Activated naive CD4-positive, alpha-beta T cell treated with anti-CD3 and anti-CD28 coated beads, Interleukin-2, amount 10 ng/mL, durations not matched to agents 7 days and 5 days (primary cell): ENCODE data around the gene USP25.

Experiments
- CTCF ChIA-PET: fragments of 350-600 bp; sonication (Branson Sonifier 250); formaldehyde crosslinking; loops from one replicate; lab custom pipeline; 2021; ENCODE audit warnings: antibody characterized with exemption; lab: Charles Lee
- DNase-seq: peaks from one replicate; pipeline ENCODE4 v3.0.0-alpha.2; 2020
- H3K27ac Mint-ChIP-seq: one replicate; pipeline ENCODE4 v1.8.0; 2021; ENCODE audit warnings: mild to moderate bottlenecking, moderate library complexity, mixed read lengths
- H3K27me3 Mint-ChIP-seq: one replicate; pipeline ENCODE4 v1.8.0; 2021; ENCODE audit warnings: mild to moderate bottlenecking, mixed read lengths
- H3K36me3 Mint-ChIP-seq: one replicate; pipeline ENCODE4 v1.8.0; 2021; ENCODE audit warnings: mixed read lengths
- H3K4me1 Mint-ChIP-seq: one replicate; pipeline ENCODE4 v1.8.0; 2021; ENCODE audit warnings: mixed read lengths
- H3K4me3 Mint-ChIP-seq: one replicate; pipeline ENCODE4 v1.8.0; 2021; ENCODE audit warnings: mild to moderate bottlenecking, moderate library complexity, mixed read lengths
- H3K9me3 Mint-ChIP-seq: one replicate; pipeline ENCODE4 v1.8.0; 2021; ENCODE audit warnings: mixed read lengths

The USP25 gene

DNA sequence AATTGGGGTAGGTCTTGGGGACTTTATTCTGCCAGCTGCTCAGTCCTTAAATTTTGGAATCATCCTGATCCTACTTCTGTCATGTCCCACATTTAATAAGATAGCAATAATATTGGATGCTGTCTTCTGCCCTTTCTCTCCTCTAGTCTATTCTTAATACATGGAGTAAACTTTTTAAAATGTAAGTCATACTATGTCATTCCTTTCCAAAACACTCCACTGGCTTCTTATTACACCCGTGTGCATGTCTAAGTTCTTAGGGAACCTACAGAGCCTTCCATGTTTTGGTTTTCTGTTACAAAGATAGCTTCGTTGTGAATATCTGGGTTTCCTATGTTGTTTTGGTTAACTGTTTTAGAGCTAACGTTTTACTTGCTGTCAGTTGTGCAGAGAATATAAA is 35.1 kb downstream of the USP25 start:
- CTCF ChIA-PET: no interaction called here
- Mint-ChIP-seq H3K4me3 (no peak overlapping the region), H3K27me3 (no peaks in the 10 kb centered on the region), H3K36me3 (peaks cover 43% of the 10 kb centered on the region), H3K9me3 (peaks cover 1% of the 10 kb centered on the region), H3K27ac (no peak overlapping the region), H3K4me1 (peaks cover 4% of the 10 kb centered on the region)
- DNase-seq: no peak

DNA sequence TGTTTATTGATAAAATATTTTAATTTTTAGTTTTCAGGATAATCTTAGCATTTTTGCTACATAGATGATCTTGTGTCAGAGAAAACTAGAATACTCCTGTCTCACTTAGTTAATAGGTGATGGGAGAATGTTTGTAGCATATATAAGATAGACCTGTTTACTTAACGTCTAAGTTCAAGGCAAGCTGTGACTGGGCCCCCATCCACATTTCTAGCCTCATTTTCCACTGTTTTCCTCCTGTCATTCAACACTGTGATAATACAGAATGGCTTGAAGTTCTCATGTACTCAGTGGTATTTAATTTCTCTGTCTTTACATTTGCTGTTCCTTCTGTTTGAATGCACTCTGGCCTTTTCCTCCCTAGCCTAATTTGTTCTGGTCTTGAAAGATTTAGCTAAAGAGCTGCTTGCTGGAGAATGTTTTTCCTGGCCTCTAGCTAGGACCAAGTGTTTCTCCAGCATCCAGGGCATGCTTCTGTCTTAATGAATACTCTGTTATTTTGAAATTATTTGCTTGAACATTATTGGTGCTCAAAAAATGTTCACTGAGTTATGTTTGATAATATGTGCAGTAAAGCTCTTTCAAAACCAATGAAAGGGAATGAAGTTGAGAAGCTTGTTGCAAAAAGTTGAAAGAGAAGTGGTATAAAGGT is 37.3 kb downstream of the USP25 start:
- Mint-ChIP-seq H3K27me3 (no peaks in the 10 kb centered on the region), H3K36me3 (peaks cover 46% of the 10 kb centered on the region), H3K9me3 (no peaks in the 10 kb centered on the region), H3K4me1 (no peaks in the 10 kb centered on the region), H3K4me3 (no peak overlapping the region), H3K27ac (no peak overlapping the region)
- no peak for DNase-seq
- CTCF ChIA-PET: no interaction called here

GRCh38 chr21:15768045-15768601 is 38.3 kb downstream of the USP25 start:
- Mint-ChIP-seq H3K4me3 (no peak overlapping the region), H3K36me3 (peaks cover 42% of the 10 kb centered on the region), H3K27me3 (no peaks in the 10 kb centered on the region), H3K27ac (no peak overlapping the region), H3K9me3 (no peaks in the 10 kb centered on the region), H3K4me1 (no peaks in the 10 kb centered on the region)
- no peak for DNase-seq
- CTCF ChIA-PET: no interaction called here

- Mint-ChIP-seq H3K36me3 (peaks cover 44% of the 10 kb centered on the region), H3K27me3 (no peaks in the 10 kb centered on the region), H3K4me1 (no peaks in the 10 kb centered on the region), H3K9me3 (no peaks in the 10 kb centered on the region), H3K4me3 (no peak overlapping the region), H3K27ac (no peak overlapping the region)
- DNase-seq: no peak
- CTCF ChIA-PET: no interaction called here
Measured at GRCh38 chr21:15768853-15769252, 39.1 kb downstream of the USP25 start.

- H3K36me3 Mint-ChIP-seq: peaks cover 48% of the 10 kb centered on the region
- CTCF ChIA-PET: no interaction called here
Measured at GRCh38 chr21:15771311-15771710, 41.5 kb downstream of the USP25 start.

DNA sequence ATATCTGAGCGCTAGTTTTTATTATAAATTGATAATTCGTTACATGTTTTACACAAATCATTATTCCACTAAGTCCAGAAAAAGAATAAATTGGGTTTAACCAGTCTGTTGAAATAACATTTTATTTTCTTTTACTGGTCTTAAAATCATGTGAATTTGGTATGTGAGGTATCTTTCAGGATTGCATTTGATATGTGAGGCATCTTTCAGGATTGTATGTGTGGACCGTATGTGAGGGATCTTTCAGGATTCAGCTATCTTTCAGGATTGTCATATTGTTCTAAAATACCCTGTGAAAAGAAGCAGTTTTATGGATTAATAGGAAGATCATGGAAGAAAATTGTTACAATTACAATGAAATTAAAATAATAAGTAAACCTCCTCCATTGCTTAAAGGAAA is 42.9 kb downstream of the USP25 start:
- Mint-ChIP-seq H3K36me3 (peaks cover 40% of the 10 kb centered on the region), H3K27ac (no peak overlapping the region), H3K4me1 (peaks cover 11% of the 10 kb centered on the region), H3K27me3 (no peaks in the 10 kb centered on the region), H3K9me3 (no peaks in the 10 kb centered on the region), H3K4me3 (no peak overlapping the region)
- DNase-seq: no peak
- CTCF ChIA-PET: no interaction called here

More at GRCh38 chr21:15771311-15771710, 41.5 kb downstream of the USP25 start:
- Mint-ChIP-seq H3K4me3 (no peak overlapping the region), H3K9me3 (no peaks in the 10 kb centered on the region), H3K4me1 (peaks cover 6% of the 10 kb centered on the region), H3K27ac (no peak overlapping the region), H3K27me3 (no peaks in the 10 kb centered on the region)
- DNase-seq: no peak

- no peak for DNase-seq
- Mint-ChIP-seq H3K27me3 (no peaks in the 10 kb centered on the region), H3K4me1 (peaks cover 11% of the 10 kb centered on the region), H3K36me3 (peaks cover 29% of the 10 kb centered on the region), H3K27ac (no peak overlapping the region), H3K4me3 (no peak overlapping the region), H3K9me3 (no peaks in the 10 kb centered on the region)
- CTCF ChIA-PET: interaction anchor here (0.5 kb wide), 1 partner anchor 276 kb away, joined by 3 read pairs; no protein-coding TSS in a partner anchor
Measured at GRCh38 chr21:15774590-15774989, 44.8 kb downstream of the USP25 start.

DNA sequence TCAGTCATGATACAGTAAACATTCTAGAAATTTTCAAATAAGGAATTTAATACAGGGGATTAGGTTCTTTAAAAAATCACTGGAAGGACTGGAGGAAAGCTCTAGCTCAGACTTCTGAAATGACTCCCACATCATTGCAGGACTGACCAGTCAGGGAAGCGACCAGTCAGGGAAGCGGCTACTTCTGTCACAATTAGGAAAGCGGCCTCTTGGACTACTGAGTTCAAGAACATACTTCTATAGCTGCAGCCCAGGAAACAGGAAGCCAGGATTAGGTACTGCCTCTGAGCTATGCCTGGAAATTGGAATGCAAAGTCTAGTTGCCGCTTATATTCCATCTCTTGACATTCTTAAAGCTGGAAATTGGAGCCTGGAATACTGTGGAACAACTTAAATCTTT is 45.5 kb downstream of the USP25 start:
- Mint-ChIP-seq H3K4me1 (peaks cover 11% of the 10 kb centered on the region), H3K9me3 (no peaks in the 10 kb centered on the region), H3K4me3 (no peak overlapping the region), H3K27ac (no peak overlapping the region), H3K36me3 (peaks cover 28% of the 10 kb centered on the region), H3K27me3 (no peaks in the 10 kb centered on the region)
- CTCF ChIA-PET: no interaction called here
- DNase-seq: no peak

DNA sequence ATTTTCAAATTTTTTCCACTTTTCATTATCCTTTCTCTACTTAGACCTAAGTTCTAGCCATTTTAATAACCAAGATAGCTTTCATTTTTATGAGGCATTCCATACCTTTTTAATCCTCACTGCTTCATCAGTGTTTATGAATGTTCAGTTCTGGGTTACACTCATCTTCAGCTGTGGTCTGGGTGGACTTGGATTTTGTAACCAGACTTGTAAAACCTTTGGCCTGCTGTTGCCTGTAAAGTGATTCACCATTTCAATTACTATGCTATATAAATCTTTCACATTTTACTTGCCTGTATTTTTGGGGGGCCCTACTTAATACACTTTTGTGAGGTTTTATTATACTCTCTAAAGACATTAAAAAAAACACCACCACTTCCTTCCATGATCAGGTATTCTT is 46.2 kb downstream of the USP25 start:
- DNase-seq: no peak
- H3K4me3 Mint-ChIP-seq: no peak overlapping the region
- no peaks in the 10 kb centered on the region for H3K9me3 Mint-ChIP-seq
- H3K27me3 Mint-ChIP-seq: no peaks in the 10 kb centered on the region
- CTCF ChIA-PET: no interaction called here
- H3K27ac Mint-ChIP-seq: no peak overlapping the region
- peaks cover 11% of the 10 kb centered on the region for H3K4me1 Mint-ChIP-seq
- H3K36me3 Mint-ChIP-seq: peaks cover 34% of the 10 kb centered on the region

- Mint-ChIP-seq H3K9me3 (no peaks in the 10 kb centered on the region), H3K4me3 (no peak overlapping the region), H3K36me3 (peaks cover 36% of the 10 kb centered on the region), H3K27ac (no peak overlapping the region), H3K4me1 (peaks cover 11% of the 10 kb centered on the region), H3K27me3 (no peaks in the 10 kb centered on the region)
- CTCF ChIA-PET: no interaction called here
- no peak for DNase-seq
Measured at GRCh38 chr21:15776818-15777217, 47.0 kb downstream of the USP25 start.

DNA sequence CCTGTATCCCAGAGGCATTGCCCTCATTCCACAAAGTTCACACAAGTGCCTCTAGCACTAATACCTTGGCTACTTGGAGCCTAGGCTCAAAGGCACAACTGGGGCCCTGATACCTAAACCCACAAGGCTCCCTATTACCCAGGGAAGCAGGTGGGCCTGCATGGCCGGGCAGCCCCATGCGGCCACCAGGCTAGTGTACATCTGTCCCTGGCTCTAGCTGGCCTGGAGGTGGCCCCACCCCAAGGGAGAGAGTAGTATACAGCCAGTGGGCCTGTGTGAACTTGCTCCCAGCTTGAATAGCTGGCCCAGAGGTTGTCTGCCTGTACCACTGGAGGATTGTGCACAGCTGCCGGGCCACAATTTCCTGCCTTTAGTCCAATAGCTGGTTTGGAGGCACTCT is 52.2 kb downstream of the USP25 start:
- Mint-ChIP-seq H3K4me3 (no peak overlapping the region), H3K27me3 (no peaks in the 10 kb centered on the region), H3K36me3 (peaks cover 43% of the 10 kb centered on the region), H3K27ac (no peak overlapping the region), H3K4me1 (peaks cover 5% of the 10 kb centered on the region), H3K9me3 (peaks cover 6% of the 10 kb centered on the region)
- no peak for DNase-seq
- CTCF ChIA-PET: interaction anchor here (1.0 kb wide), 1 partner anchor 18 kb away, joined by 3 read pairs; no protein-coding TSS in a partner anchor

DNA sequence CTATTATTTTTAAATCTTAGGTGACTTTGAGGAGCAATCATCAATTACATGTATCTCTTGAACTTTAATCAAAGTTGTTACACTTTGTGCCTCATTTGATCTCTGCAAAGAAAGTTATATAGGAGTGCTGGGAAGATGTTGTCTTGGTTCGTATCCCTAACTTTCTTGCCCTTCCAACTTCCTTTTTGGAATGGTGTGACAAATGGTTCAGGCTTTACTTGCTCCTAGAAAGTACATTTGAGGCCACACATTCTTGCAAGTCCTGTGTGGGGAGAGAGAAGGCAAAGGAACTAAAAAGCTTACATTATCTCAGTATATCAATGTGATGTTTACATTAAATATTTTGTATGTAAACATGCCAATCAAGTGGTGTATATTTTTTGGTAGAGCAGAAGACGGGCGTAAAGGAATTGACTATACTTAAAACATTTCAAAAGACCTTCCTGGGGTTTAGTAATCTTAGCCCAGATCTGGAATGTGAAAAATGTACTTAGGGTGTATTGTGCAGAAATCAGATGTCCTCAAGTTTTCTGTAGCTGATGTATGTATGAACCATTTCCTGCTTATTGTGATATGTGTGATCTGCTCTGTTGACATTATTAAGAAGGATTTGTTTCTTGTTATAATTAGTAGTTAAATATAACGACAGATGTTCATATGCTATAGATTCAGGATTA is 59.2 kb downstream of the USP25 start:
- Mint-ChIP-seq H3K4me1 (peaks cover 3% of the 10 kb centered on the region), H3K36me3 (peaks cover 20% of the 10 kb centered on the region), H3K9me3 (no peaks in the 10 kb centered on the region), H3K27ac (no peak overlapping the region), H3K4me3 (no peak overlapping the region), H3K27me3 (no peaks in the 10 kb centered on the region)
- no peak for DNase-seq
- CTCF ChIA-PET: no interaction called here

- Mint-ChIP-seq H3K4me3 (no peak overlapping the region), H3K27me3 (no peaks in the 10 kb centered on the region), H3K36me3 (peaks cover 25% of the 10 kb centered on the region), H3K4me1 (peaks cover 25% of the 10 kb centered on the region), H3K9me3 (no peaks in the 10 kb centered on the region), H3K27ac (no peak overlapping the region)
- CTCF ChIA-PET: interaction anchor here (1.4 kb wide), 1 partner anchor 10 kb away, joined by 4 read pairs; no protein-coding TSS in a partner anchor
- DNase-seq: no peak
Measured at GRCh38 chr21:15793109-15793508, 63.3 kb downstream of the USP25 start.

GRCh38 chr21:15793550-15794235 is 63.9 kb downstream of the USP25 start:
- no peak for DNase-seq
- no peak overlapping the region for H3K27ac Mint-ChIP-seq
- H3K4me3 Mint-ChIP-seq: no peak overlapping the region
- H3K9me3 Mint-ChIP-seq: no peaks in the 10 kb centered on the region
- peaks cover 29% of the 10 kb centered on the region for H3K4me1 Mint-ChIP-seq
- peaks cover 22% of the 10 kb centered on the region for H3K36me3 Mint-ChIP-seq
- CTCF ChIA-PET: interaction anchor here (1.4 kb wide), 1 partner anchor 9 kb away, joined by 4 read pairs; no protein-coding TSS in a partner anchor
- no peaks in the 10 kb centered on the region for H3K27me3 Mint-ChIP-seq
